A549 (cell line): ENCODE measurements around the gene HTR3D. TPM values are rescaled to one million over a fixed set of nuclear protein-coding genes. Genes with fewer than 3 reads are reported as not detected.

Experiments used
- CBX2 ChIP-seq: fragments of 200-600 bp; sonication (generic); IDR thresholded peaks from 2 replicates; pipeline ENCODE4 v1.6.1; 2016; ENCODE audit warnings: low read depth, mild to moderate bottlenecking, borderline replicate concordance
- CBX8 ChIP-seq: fragments of 200-600 bp; sonication (generic); IDR thresholded peaks from 2 replicates; pipeline ENCODE4 v1.6.1; 2016
- CHD2 ChIP-seq: fragments of 150-350 bp; IDR thresholded peaks from 2 replicates; pipeline ENCODE4 v1.6.1; 2014; ENCODE audit warnings: low read length; ENCODE audit not compliant: partially characterized antibody
- CHD4 ChIP-seq: fragments of 200-600 bp; sonication (generic); IDR thresholded peaks from 2 replicates; pipeline ENCODE4 v1.6.1; 2016; ENCODE audit warnings: antibody characterized with exemption, mild to moderate bottlenecking, borderline replicate concordance
- EHF ChIP-seq: fragments of 250-450 bp; sonication (Bioruptor Pico); IDR thresholded peaks from 2 replicates; pipeline ENCODE4 v1.5.0; 2020; ENCODE audit warnings: mild to moderate bottlenecking
- EHMT2 ChIP-seq: fragments of 200-600 bp; sonication (generic); IDR thresholded peaks from 2 replicates; pipeline ENCODE4 v1.6.1; 2016; ENCODE audit warnings: antibody characterized with exemption, low read depth, mild to moderate bottlenecking, moderate library complexity
- FOSB ChIP-seq: fragments of 250-450 bp; sonication (Bioruptor Pico); IDR thresholded peaks from 2 replicates; pipeline ENCODE4 v1.5.0; 2020; ENCODE audit warnings: mild to moderate bottlenecking, moderate library complexity
- HDAC2 ChIP-seq: fragments of 200-600 bp; sonication (generic); IDR thresholded peaks from 2 replicates; pipeline ENCODE4 v1.6.1; 2016
- HEYL ChIP-seq: fragments of 250-450 bp; sonication (Bioruptor Pico); IDR thresholded peaks from 2 replicates; pipeline ENCODE4 v1.8.0; 2021; ENCODE audit warnings: mild to moderate bottlenecking, moderate library complexity
- HOXA7 ChIP-seq: fragments of 250-450 bp; sonication (Bioruptor Pico); IDR thresholded peaks from 2 replicates; pipeline ENCODE4 v1.5.0; 2020; ENCODE audit warnings: mild to moderate bottlenecking, moderate library complexity
- HOXB13 ChIP-seq: fragments of 250-450 bp; sonication (Bioruptor Pico); IDR thresholded peaks from 2 replicates; pipeline ENCODE4 v1.5.0; 2020; ENCODE audit warnings: low read depth, mild to moderate bottlenecking, moderate library complexity
- HOXB5 ChIP-seq: fragments of 250-450 bp; sonication (Bioruptor Pico); IDR thresholded peaks from 2 replicates; pipeline ENCODE4 v1.5.0; 2020; ENCODE audit warnings: mild to moderate bottlenecking, moderate library complexity
- JUN ChIP-seq, 2 experiments: fragments of >200 bp; sonication (Bioruptor Twin); formaldehyde crosslinking; IDR thresholded peaks; 2 replicates in 1 of 2; 3 replicates in 1 of 2; pipeline ENCODE4 v1.6.1; 2016 to 2017
- JUNB ChIP-seq: fragments of >200 bp; sonication (Bioruptor Twin); formaldehyde crosslinking; IDR thresholded peaks from 2 replicates; pipeline ENCODE4 v1.6.1; 2016
- KDM1A ChIP-seq: fragments of 200-600 bp; sonication (generic); IDR thresholded peaks from 2 replicates; pipeline ENCODE4 v1.6.1; 2016; ENCODE audit warnings: low read depth, mild to moderate bottlenecking
- MAFK ChIP-seq: fragments of 450-650 bp; IDR thresholded peaks from 2 replicates; pipeline ENCODE4 v1.6.1; 2014; ENCODE audit not compliant: partially characterized antibody
- MAZ ChIP-seq: fragments of 150-350 bp; IDR thresholded peaks from 2 replicates; pipeline ENCODE4 v1.6.1; 2014; ENCODE audit warnings: antibody characterized with exemption, low read depth, low read length, borderline replicate concordance
- MYC ChIP-seq: IDR thresholded peaks from 2 replicates; pipeline ENCODE4 v1.6.1; 2012; ENCODE audit warnings: mild to moderate bottlenecking, inconsistent platforms, low read length, improper control_type of control experiment, borderline replicate concordance
- NR3C1 ChIP-seq: fragments of >200 bp; sonication (Bioruptor Twin); formaldehyde crosslinking; IDR thresholded peaks from 3 replicates; pipeline ENCODE4 v1.6.1; 2017
- PHF8 ChIP-seq: fragments of 200-600 bp; sonication (generic); IDR thresholded peaks from 2 replicates; pipeline ENCODE4 v1.6.1; 2016; ENCODE audit warnings: low read depth, mild to moderate bottlenecking, antibody characterized with exemption, moderate library complexity, borderline replicate concordance
- POLR2A ChIP-seq: IDR thresholded peaks from 2 replicates; pipeline ENCODE4 v1.6.1; 2012; ENCODE audit warnings: mild to moderate bottlenecking, low read length
- POLR2AphosphoS2 ChIP-seq: conservative IDR thresholded peaks from 2 replicates; pipeline ENCODE4 v1.6.1; 2012; ENCODE audit warnings: low read length, improper control_type of control experiment, inconsistent platforms
- RAD21 ChIP-seq, 2 experiments: fragments of >200 bp in 1 of 2; sonication (Bioruptor Twin) in 1 of 2; formaldehyde crosslinking in 1 of 2; IDR thresholded peaks in 1 of 2; conservative IDR thresholded peaks in 1 of 2; 2 replicates in 1 of 2; 3 replicates in 1 of 2; pipeline ENCODE4 v1.6.1; 2012 to 2018; ENCODE audit warnings: inconsistent platforms in 1 of 2
- RCOR1 ChIP-seq: fragments of 150-350 bp; IDR thresholded peaks from 2 replicates; pipeline ENCODE4 v1.6.1; 2014; ENCODE audit warnings: antibody characterized with exemption, low read length, low read depth
- RFX5 ChIP-seq: fragments of 450-650 bp; IDR thresholded peaks from 2 replicates; pipeline ENCODE4 v1.7.1; 2014; ENCODE audit warnings: antibody characterized with exemption, mild to moderate bottlenecking, moderate library complexity
- SMC3 ChIP-seq: fragments of >200 bp; sonication (Bioruptor Twin); formaldehyde crosslinking; IDR thresholded peaks from 3 replicates; pipeline ENCODE4 v1.6.1; 2018; ENCODE audit warnings: inconsistent platforms
- TFCP2L1 ChIP-seq: fragments of 250-450 bp; sonication (Bioruptor Pico); IDR thresholded peaks from 2 replicates; pipeline ENCODE4 v1.5.0; 2021; ENCODE audit warnings: mild to moderate bottlenecking
- TP53 ChIP-seq: fragments of 250-450 bp; sonication (Bioruptor Pico); IDR thresholded peaks from 2 replicates; pipeline ENCODE4 v1.5.0; 2021; ENCODE audit warnings: mild to moderate bottlenecking, moderate library complexity
- ZC3H11A ChIP-seq: fragments of 450-650 bp; IDR thresholded peaks from 2 replicates; pipeline ENCODE4 v1.6.1; 2014; ENCODE audit warnings: antibody characterized with exemption, mild to moderate bottlenecking
- ZFP36 ChIP-seq: fragments of 450-650 bp; IDR thresholded peaks from 2 replicates; pipeline ENCODE4 v1.6.1; 2014; ENCODE audit warnings: borderline replicate concordance; ENCODE audit not compliant: partially characterized antibody
- ZNF302 ChIP-seq: fragments of 250-450 bp; sonication (Bioruptor Pico); IDR thresholded peaks from 2 replicates; pipeline ENCODE4 v1.9.0; 2021; ENCODE audit warnings: inconsistent platforms, mild to moderate bottlenecking, moderate library complexity
- ZSCAN20 ChIP-seq: fragments of 250-450 bp; sonication (Bioruptor Pico); IDR thresholded peaks from 2 replicates; pipeline ENCODE4 v1.8.0; 2022; ENCODE audit warnings: mild to moderate bottlenecking, moderate library complexity
- polyA plus RNA-seq, 4 experiments: library from polyadenylated mRNA; depleted of rRNA in 3 of 4; stranded (reverse); fragments of >200 nt; fragmentation: RNase III in 1 of 4; extraction: RNeasy Plus Mini Kit Qiagen cat#74134 plus additional on column Dnase treatment in 1 of 4; gene quantifications; 2 replicates in 3 of 4; 3 replicates in 1 of 4; pipeline ENCODE4 v1.2.3, GENCODE V29; 2011 to 2017
- TF ChIP-seq, protein P1 (sequence below): fragments of 250-450 bp; sonication (Bioruptor Pico); IDR thresholded peaks from 2 replicates; pipeline ENCODE4 v1.5.0; 2020; ENCODE audit warnings: low read depth, mild to moderate bottlenecking, moderate library complexity
- TF ChIP-seq, protein P2 (sequence below): fragments of >200 bp; sonication (Bioruptor Twin); formaldehyde crosslinking; IDR thresholded peaks from 3 replicates; pipeline ENCODE4 v1.5.1; 2016
- TF ChIP-seq, protein P3 (sequence below): fragments of 150-350 bp; IDR thresholded peaks from 2 replicates; pipeline ENCODE4 v1.6.1; 2014; ENCODE audit warnings: low read depth, mild to moderate bottlenecking, low read length
- TF ChIP-seq, protein P4 (sequence below): fragments of 450-650 bp; IDR thresholded peaks from 2 replicates; pipeline ENCODE4 v1.6.1; 2014; ENCODE audit warnings: antibody characterized with exemption
- TF ChIP-seq, protein P5 (sequence below): fragments of >200 bp; sonication (Bioruptor Twin); formaldehyde crosslinking; IDR thresholded peaks from 2 replicates; pipeline ENCODE4 v1.6.1; 2016
- TF ChIP-seq, protein P6 (sequence below): IDR thresholded peaks from 2 replicates; pipeline ENCODE4 v1.6.1; 2012
- TF ChIP-seq, protein P7 (sequence below): fragments of >200 bp; sonication (Bioruptor Twin); formaldehyde crosslinking; IDR thresholded peaks from 3 replicates; pipeline ENCODE4 v1.6.1; 2016

The HTR3D gene
- polyA plus RNA-seq, 2 of the 4 experiments (the other 2 are of a cell fraction): not detected

DNA sequence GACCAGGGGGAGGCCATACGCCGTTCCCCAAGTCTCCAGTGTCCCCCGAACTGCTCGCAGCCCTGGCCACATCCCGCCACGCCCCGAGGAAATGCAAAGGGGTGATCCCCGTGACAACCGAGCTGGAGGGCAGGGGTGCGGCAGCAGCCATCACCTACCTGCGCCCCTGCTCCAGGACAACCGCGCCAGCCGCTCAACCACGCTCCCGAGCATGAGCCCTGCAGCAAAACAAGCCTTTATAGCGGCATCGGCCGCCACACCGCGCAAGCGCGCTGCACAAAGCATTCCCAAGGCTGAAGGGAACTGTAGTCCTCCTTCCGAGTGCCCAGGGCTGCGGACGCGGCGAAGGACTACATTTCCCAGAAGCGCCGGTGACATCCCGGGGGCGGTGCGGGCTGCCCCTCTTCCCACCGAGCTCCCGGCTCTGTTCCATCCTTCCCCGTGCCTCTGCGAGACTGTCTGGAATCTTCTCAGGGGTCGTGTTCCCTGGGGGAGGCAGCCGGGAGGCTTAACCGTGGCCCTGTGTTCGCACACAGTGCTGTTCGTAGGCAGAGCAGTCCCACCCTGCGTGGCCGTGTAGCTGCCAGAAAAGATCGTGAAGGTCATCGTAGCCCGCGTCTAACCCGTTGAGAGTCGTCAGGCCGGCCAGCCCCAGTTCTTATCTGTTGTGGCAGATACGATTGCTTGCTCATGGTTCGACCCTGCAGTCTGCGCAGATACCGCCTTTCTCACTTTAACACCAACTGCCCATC lies 13.7 kb upstream of the HTR3D start, which contains the start of gene ABCC5 (continued):
- TF ChIP-seq RCOR1 (no peak), CHD4 (no peak), POLR2AphosphoS2 (no peak), SMC3 (no peak), HDAC2 (no peak), MYC (no peak), EHMT2 (no peak), POLR2A (peak; percentile 76), CBX8 (no peak), HOXB5 (no peak), NR3C1 (no peak), RFX5 (no peak), EHF (no peak), HEYL (CRISPR knock-in tag) (no peak), RAD21 (conservative IDR thresholded peaks at IDR 0.05 in 1 of 2, IDR thresholded peaks at IDR 0.05 in 1 of 2) (0 out of 5 replicates have a peak, but pooled peaks of 1 of the 2 experiments have one; percentile 7), JUN (IDR thresholded peaks at IDR 0.05) (peak in 1 of 2 experiments; percentile 40; a peak in 2 of 5 replicates), PHF8 (peak; percentile 38; the same call in 1 of the 2 replicates), TFCP2L1 (CRISPR knock-in tag) (no peak), KDM1A (no peak), TP53 (no peak), FOSB (CRISPR knock-in tag) (no peak), HOXB13 (CRISPR knock-in tag) (no peak), JUNB (no peak), HOXA7 (CRISPR knock-in tag) (no peak), CBX2 (no peak), ZFP36 (no peak), MAFK (no peak), ZSCAN20 (CRISPR knock-in tag) (no peak), ZNF302 (CRISPR knock-in tag) (no peak), ZC3H11A (no peak), MAZ (no peak), CHD2 (no peak)
- TF ChIP-seq, protein P1, sequence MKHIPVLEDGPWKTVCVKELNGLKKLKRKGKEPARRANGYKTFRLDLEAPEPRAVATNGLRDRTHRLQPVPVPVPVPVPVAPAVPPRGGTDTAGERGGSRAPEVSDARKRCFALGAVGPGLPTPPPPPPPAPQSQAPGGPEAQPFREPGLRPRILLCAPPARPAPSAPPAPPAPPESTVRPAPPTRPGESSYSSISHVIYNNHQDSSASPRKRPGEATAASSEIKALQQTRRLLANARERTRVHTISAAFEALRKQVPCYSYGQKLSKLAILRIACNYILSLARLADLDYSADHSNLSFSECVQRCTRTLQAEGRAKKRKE (CRISPR knock-in tag): no peak
- TF ChIP-seq, protein P2, sequence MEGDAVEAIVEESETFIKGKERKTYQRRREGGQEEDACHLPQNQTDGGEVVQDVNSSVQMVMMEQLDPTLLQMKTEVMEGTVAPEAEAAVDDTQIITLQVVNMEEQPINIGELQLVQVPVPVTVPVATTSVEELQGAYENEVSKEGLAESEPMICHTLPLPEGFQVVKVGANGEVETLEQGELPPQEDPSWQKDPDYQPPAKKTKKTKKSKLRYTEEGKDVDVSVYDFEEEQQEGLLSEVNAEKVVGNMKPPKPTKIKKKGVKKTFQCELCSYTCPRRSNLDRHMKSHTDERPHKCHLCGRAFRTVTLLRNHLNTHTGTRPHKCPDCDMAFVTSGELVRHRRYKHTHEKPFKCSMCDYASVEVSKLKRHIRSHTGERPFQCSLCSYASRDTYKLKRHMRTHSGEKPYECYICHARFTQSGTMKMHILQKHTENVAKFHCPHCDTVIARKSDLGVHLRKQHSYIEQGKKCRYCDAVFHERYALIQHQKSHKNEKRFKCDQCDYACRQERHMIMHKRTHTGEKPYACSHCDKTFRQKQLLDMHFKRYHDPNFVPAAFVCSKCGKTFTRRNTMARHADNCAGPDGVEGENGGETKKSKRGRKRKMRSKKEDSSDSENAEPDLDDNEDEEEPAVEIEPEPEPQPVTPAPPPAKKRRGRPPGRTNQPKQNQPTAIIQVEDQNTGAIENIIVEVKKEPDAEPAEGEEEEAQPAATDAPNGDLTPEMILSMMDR: peak; percentile 23; the same call in 1 of the 3 replicates
- TF ChIP-seq, protein P3, sequence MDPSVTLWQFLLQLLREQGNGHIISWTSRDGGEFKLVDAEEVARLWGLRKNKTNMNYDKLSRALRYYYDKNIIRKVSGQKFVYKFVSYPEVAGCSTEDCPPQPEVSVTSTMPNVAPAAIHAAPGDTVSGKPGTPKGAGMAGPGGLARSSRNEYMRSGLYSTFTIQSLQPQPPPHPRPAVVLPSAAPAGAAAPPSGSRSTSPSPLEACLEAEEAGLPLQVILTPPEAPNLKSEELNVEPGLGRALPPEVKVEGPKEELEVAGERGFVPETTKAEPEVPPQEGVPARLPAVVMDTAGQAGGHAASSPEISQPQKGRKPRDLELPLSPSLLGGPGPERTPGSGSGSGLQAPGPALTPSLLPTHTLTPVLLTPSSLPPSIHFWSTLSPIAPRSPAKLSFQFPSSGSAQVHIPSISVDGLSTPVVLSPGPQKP: no peak
- TF ChIP-seq, protein P4, sequence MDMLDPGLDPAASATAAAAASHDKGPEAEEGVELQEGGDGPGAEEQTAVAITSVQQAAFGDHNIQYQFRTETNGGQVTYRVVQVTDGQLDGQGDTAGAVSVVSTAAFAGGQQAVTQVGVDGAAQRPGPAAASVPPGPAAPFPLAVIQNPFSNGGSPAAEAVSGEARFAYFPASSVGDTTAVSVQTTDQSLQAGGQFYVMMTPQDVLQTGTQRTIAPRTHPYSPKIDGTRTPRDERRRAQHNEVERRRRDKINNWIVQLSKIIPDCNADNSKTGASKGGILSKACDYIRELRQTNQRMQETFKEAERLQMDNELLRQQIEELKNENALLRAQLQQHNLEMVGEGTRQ: no peak
- TF ChIP-seq, protein P5, sequence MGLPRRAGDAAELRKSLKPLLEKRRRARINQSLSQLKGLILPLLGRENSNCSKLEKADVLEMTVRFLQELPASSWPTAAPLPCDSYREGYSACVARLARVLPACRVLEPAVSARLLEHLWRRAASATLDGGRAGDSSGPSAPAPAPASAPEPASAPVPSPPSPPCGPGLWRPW: no peak
- TF ChIP-seq, protein P6, sequence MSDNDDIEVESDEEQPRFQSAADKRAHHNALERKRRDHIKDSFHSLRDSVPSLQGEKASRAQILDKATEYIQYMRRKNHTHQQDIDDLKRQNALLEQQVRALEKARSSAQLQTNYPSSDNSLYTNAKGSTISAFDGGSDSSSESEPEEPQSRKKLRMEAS: peak; percentile 38; the same call in 1 of the 2 replicates
- TF ChIP-seq, protein P7, sequence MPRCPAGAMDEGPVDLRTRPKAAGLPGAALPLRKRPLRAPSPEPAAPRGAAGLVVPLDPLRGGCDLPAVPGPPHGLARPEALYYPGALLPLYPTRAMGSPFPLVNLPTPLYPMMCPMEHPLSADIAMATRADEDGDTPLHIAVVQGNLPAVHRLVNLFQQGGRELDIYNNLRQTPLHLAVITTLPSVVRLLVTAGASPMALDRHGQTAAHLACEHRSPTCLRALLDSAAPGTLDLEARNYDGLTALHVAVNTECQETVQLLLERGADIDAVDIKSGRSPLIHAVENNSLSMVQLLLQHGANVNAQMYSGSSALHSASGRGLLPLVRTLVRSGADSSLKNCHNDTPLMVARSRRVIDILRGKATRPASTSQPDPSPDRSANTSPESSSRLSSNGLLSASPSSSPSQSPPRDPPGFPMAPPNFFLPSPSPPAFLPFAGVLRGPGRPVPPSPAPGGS: peak; percentile 62; the same call in 1 of the 3 replicates
